ENCODE data around the gene GEN1.
A peak's percentile ranks its signal among the peaks of the same experiment; 100 is the strongest.

Gene GEN1

GRCh38 chr2:17753803-17754663 lies at the start of gene GEN1, which contains the start of gene SMC6:
TSS of gene GEN1 (plus strand) at chr2:17754138. CDS start at chr2:17759944, 5,806 bp downstream.
TSS of gene SMC6 (minus strand) at chr2:17753810. CDS start at chr2:17745946, 7,864 bp downstream.
- no peaks in the 10 kb centered on the region for H3K27me3 Mint-ChIP-seq (ENCODE audit: low read depth)

GRCh38 chr2:17706845-17707244 lies 47.1 kb upstream of the GEN1 start:
- Mint-ChIP-seq H3K27ac (no peak overlapping the region), H3K27me3 (ENCODE audit: low read depth) (no peaks in the 10 kb centered on the region), H3K4me1 (no peaks in the 10 kb centered on the region), H3K9me3 (no peaks in the 10 kb centered on the region), H3K36me3 (ENCODE audit: low read depth) (peaks cover 39% of the 10 kb centered on the region), H3K4me3 (no peak overlapping the region)
- no peak for TF ChIP-seq CTCF (IDR thresholded peaks at IDR 0.05; ENCODE audit: unreplicated experiment in 3 of 3)

More at GRCh38 chr2:17753803-17754663, at the start of gene GEN1, which contains the start of gene SMC6:
- H3K27ac Mint-ChIP-seq = peak within 1 kb of the TSS; percentile 86 to 93 (median 92)
- H3K4me1 Mint-ChIP-seq = peaks cover 46% of the 10 kb centered on the region
- no peaks in the 10 kb centered on the region for H3K36me3 Mint-ChIP-seq (ENCODE audit: low read depth)
- no peak for TF ChIP-seq CTCF (IDR thresholded peaks at IDR 0.05; ENCODE audit: unreplicated experiment in 3 of 3)
- H3K9me3 Mint-ChIP-seq = no peaks in the 10 kb centered on the region
- H3K4me3 Mint-ChIP-seq = peak within 1 kb of the TSS; percentile 85 to 92 (median 90)

GRCh38 chr2:17708501-17708900 lies 45.4 kb upstream of the GEN1 start:
- Mint-ChIP-seq H3K9me3 (no peaks in the 10 kb centered on the region), H3K4me3 (no peak overlapping the region), H3K27ac (no peak overlapping the region), H3K36me3 (ENCODE audit: low read depth) (peaks cover 45% of the 10 kb centered on the region), H3K4me1 (no peaks in the 10 kb centered on the region), H3K27me3 (ENCODE audit: low read depth) (no peaks in the 10 kb centered on the region)
- no peak for TF ChIP-seq CTCF (IDR thresholded peaks at IDR 0.05; ENCODE audit: unreplicated experiment in 3 of 3)

GRCh38 chr2:17709897-17710296 lies 44.0 kb upstream of the GEN1 start:
- no peak for TF ChIP-seq CTCF (IDR thresholded peaks at IDR 0.05; ENCODE audit: unreplicated experiment in 3 of 3)

GRCh38 chr2:17710547-17711248 lies 43.2 kb upstream of the GEN1 start:
- no peak overlapping the region for H3K4me3 Mint-ChIP-seq
- H3K27ac Mint-ChIP-seq = no peak overlapping the region
- TF ChIP-seq CTCF (IDR thresholded peaks at IDR 0.05; ENCODE audit: unreplicated experiment in 3 of 3) = no peak
- no peaks in the 10 kb centered on the region for H3K9me3 Mint-ChIP-seq
- no peaks in the 10 kb centered on the region for H3K4me1 Mint-ChIP-seq
- peaks cover 50% of the 10 kb centered on the region for H3K36me3 Mint-ChIP-seq (ENCODE audit: low read depth)
- H3K27me3 Mint-ChIP-seq (ENCODE audit: low read depth) = no peaks in the 10 kb centered on the region

More at GRCh38 chr2:17709897-17710296, 44.0 kb upstream of the GEN1 start:
- peaks cover 48% of the 10 kb centered on the region for H3K36me3 Mint-ChIP-seq (ENCODE audit: low read depth)
- H3K4me1 Mint-ChIP-seq = no peaks in the 10 kb centered on the region
- H3K27ac Mint-ChIP-seq = no peak overlapping the region
- no peaks in the 10 kb centered on the region for H3K27me3 Mint-ChIP-seq (ENCODE audit: low read depth)
- H3K9me3 Mint-ChIP-seq = no peaks in the 10 kb centered on the region
- no peak overlapping the region for H3K4me3 Mint-ChIP-seq
